ENCODE measurements around the gene FYB1. TPM values are rescaled to one million over a fixed set of nuclear protein-coding genes. Genes with fewer than 3 reads are reported as not detected.

FYB1 gene
- total RNA-seq, 3 donors from 2014 or later (not counting 1 experiment from before 2014, with no cell fraction given): 277 to 340 (median 295) TPM

DNA sequence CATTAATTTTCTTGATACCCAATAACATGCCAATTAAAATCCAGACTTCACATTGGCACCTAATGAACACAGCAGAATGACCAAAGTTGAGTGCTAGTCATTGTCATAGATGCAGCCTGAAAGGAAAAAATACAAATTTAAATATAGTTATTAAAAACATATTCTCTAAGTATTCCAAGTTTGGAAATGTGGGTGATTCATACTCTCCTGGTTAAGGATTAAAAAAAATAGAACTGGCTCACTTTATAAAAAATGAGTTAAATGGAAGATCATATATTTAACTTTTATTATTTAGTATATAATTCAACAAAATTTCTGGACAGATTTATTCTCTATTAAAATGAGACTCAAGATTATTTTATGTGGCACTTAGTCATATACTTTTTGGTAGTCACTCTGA lies 112.0 kb downstream of the FYB1 start:
- Mint-ChIP-seq H3K27ac (peak overlapping the region in 1 of 2 donors; percentile 54), H3K4me1 (peaks cover 0 to 4% of the 10 kb centered on the region in 2 donors), H3K36me3 (peaks cover 25% of the 10 kb centered on the region), H3K9me3 (no peaks in the 10 kb centered on the region), H3K4me3 (no peak overlapping the region), H3K27me3 (ENCODE audit: low read depth in 2 of 2) (no peaks in the 10 kb centered on the region)
- Histone ChIP-seq H3K27me3 (ENCODE audit: control insufficient read depth, insufficient read depth, low read length) (no peaks in the 10 kb centered on the region), H3K36me3 (ENCODE audit: control insufficient read depth, insufficient read depth, low read length) (peaks cover 74% of the 10 kb centered on the region), H3K27ac (ENCODE audit: low read length) (no peak overlapping the region), H3K9me3 (ENCODE audit: control insufficient read depth, insufficient read depth, low read length) (no peaks in the 10 kb centered on the region), H3K4me3 (ENCODE audit: low read length) (no peak overlapping the region), H3K4me1 (ENCODE audit: control insufficient read depth, insufficient read depth, low read length) (no peaks in the 10 kb centered on the region)
- no peak for ATAC-seq
- intact Hi-C loops (cut with micrococcal nuclease): no loop called here
- TF ChIP-seq, protein P1, sequence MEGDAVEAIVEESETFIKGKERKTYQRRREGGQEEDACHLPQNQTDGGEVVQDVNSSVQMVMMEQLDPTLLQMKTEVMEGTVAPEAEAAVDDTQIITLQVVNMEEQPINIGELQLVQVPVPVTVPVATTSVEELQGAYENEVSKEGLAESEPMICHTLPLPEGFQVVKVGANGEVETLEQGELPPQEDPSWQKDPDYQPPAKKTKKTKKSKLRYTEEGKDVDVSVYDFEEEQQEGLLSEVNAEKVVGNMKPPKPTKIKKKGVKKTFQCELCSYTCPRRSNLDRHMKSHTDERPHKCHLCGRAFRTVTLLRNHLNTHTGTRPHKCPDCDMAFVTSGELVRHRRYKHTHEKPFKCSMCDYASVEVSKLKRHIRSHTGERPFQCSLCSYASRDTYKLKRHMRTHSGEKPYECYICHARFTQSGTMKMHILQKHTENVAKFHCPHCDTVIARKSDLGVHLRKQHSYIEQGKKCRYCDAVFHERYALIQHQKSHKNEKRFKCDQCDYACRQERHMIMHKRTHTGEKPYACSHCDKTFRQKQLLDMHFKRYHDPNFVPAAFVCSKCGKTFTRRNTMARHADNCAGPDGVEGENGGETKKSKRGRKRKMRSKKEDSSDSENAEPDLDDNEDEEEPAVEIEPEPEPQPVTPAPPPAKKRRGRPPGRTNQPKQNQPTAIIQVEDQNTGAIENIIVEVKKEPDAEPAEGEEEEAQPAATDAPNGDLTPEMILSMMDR (IDR thresholded peaks at IDR 0.05): no peak
- no peak for DNase-seq

DNA sequence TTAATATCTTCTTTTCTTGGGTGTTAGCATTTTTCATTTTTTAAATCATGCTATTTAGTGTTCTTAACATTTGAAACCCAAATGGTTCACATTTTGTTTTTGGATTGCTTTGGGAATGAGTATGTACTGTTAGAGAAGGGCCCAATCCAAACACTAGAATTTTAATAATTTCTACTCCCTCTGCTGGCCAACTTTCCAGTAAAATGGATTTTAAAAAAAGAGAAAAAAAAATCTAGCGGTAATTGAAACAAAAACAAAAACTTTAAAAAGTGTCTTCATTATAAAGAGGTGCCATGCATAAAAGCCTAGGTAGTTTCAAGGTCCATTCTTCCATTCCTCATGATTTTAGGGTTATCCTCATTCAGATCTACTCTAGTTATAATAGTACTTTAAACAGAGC lies 113.0 kb downstream of the FYB1 start:
- Mint-ChIP-seq H3K27me3 (ENCODE audit: low read depth in 2 of 2) (no peaks in the 10 kb centered on the region), H3K27ac (no peak overlapping the region), H3K36me3 (peaks cover 25% of the 10 kb centered on the region), H3K9me3 (no peaks in the 10 kb centered on the region), H3K4me1 (peaks cover 2 to 7% of the 10 kb centered on the region in 2 donors), H3K4me3 (no peak overlapping the region)
- TF ChIP-seq, protein P1 (IDR thresholded peaks at IDR 0.05): peak; percentile 25
- Histone ChIP-seq H3K4me3 (ENCODE audit: low read length) (no peak overlapping the region), H3K36me3 (ENCODE audit: control insufficient read depth, insufficient read depth, low read length) (peaks cover 66% of the 10 kb centered on the region), H3K27me3 (ENCODE audit: control insufficient read depth, insufficient read depth, low read length) (no peaks in the 10 kb centered on the region), H3K27ac (ENCODE audit: low read length) (no peak overlapping the region), H3K9me3 (ENCODE audit: control insufficient read depth, insufficient read depth, low read length) (no peaks in the 10 kb centered on the region), H3K4me1 (ENCODE audit: control insufficient read depth, insufficient read depth, low read length) (no peaks in the 10 kb centered on the region)
- DNase-seq: peak in 1 of 2 donors; percentile 42
- ATAC-seq: no peak
- WGBS (ENCODE audit: insufficient coverage): no CpG with 5 or more reads among the region's 1 CpG
- intact Hi-C loops (cut with micrococcal nuclease): no loop called here

DNA sequence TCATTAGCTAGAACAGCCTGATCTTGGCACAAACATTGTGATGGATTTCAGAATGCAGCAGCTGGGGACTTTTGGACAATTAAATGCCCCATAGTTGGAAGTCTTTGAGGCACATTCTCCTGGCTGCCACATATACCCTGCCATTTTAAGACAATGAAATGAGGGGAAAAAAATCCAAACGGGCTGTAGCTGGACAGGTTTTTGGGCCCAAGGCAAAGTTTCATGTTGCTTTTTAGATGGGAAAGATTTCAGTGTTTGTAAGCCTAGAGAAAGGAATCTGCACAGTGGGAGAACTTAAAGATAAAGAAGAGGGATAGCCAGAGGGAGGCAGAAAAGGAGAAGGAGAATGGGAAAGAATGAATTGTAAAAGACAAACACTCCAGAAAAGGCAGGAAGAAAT lies 115.1 kb downstream of the FYB1 start:
- TF ChIP-seq, protein P1 (IDR thresholded peaks at IDR 0.05): no peak
- H3K27ac Mint-ChIP-seq: peak overlapping the region; percentile 19 to 65
- ATAC-seq (no peak), DNase-seq (no peak)
- H3K4me1 Mint-ChIP-seq: peaks cover 23% of the 10 kb centered on the region in 2 donors
- Histone ChIP-seq H3K27ac (ENCODE audit: low read length) (no peak overlapping the region), H3K27me3 (ENCODE audit: control insufficient read depth, insufficient read depth, low read length) (no peaks in the 10 kb centered on the region), H3K4me1 (ENCODE audit: control insufficient read depth, insufficient read depth, low read length) (peaks cover 11% of the 10 kb centered on the region), H3K9me3 (ENCODE audit: control insufficient read depth, insufficient read depth, low read length) (no peaks in the 10 kb centered on the region), H3K4me3 (ENCODE audit: low read length) (no peak overlapping the region), H3K36me3 (ENCODE audit: control insufficient read depth, insufficient read depth, low read length) (peaks cover 52% of the 10 kb centered on the region)
- H3K9me3 Mint-ChIP-seq: no peaks in the 10 kb centered on the region
- 100% methylated on average over 1 of the region's 1 CpG for WGBS (ENCODE audit: insufficient coverage)
- H3K4me3 Mint-ChIP-seq: no peak overlapping the region
- intact Hi-C loops (cut with micrococcal nuclease): no loop called here
- H3K36me3 Mint-ChIP-seq: peaks cover 19% of the 10 kb centered on the region
- H3K27me3 Mint-ChIP-seq (ENCODE audit: low read depth in 2 of 2): no peaks in the 10 kb centered on the region

DNA sequence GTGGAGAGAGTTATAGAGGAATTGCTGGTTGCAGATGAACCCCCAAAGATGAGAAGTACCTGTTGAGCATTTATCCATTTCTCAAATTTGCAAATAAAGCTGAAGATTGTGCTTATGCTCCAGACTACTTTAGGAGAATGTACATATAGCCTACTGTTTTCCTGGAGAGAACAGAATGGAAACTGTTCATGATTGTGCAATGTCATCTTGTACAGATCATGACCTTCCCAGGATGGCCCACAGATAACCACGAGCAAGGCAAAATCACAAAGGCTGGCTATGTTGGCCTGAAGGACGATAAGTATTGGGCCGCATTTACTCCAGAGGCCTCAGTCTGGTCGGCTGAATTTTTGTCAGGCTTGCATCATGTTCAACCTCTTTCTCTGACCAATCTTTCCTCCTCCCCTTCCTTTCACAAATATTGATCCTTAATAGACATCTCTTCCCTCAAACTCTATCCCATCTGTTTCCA lies 116.6 kb downstream of the FYB1 start:
- Histone ChIP-seq H3K36me3 (ENCODE audit: control insufficient read depth, insufficient read depth, low read length) (peaks cover 40% of the 10 kb centered on the region), H3K4me1 (ENCODE audit: control insufficient read depth, insufficient read depth, low read length) (peaks cover 15% of the 10 kb centered on the region), H3K4me3 (ENCODE audit: low read length) (no peak overlapping the region), H3K9me3 (ENCODE audit: control insufficient read depth, insufficient read depth, low read length) (no peaks in the 10 kb centered on the region), H3K27ac (ENCODE audit: low read length) (no peak overlapping the region), H3K27me3 (ENCODE audit: control insufficient read depth, insufficient read depth, low read length) (no peaks in the 10 kb centered on the region)
- Mint-ChIP-seq H3K9me3 (no peaks in the 10 kb centered on the region), H3K27me3 (ENCODE audit: low read depth in 2 of 2) (no peaks in the 10 kb centered on the region), H3K36me3 (peaks cover 17% of the 10 kb centered on the region), H3K27ac (peak overlapping the region in 1 of 2 donors; percentile 74), H3K4me3 (no peak overlapping the region), H3K4me1 (peaks cover 27% of the 10 kb centered on the region in 2 donors)
- DNase-seq (no peak), ATAC-seq (no peak)
- WGBS (ENCODE audit: insufficient coverage): 95% methylated on average over 4 of the region's 4 CpGs
- intact Hi-C loops (cut with micrococcal nuclease): no loop called here
- TF ChIP-seq, protein P1 (IDR thresholded peaks at IDR 0.05): no peak

All from natural killer cell (primary cell).